Right ventricle myocardium superior (tissue), 1 donor: ENCODE measurements around the gene ZFP82. TPM values are rescaled to one million over a fixed set of nuclear protein-coding genes. Genes with fewer than 3 reads are reported as not detected.

Experiments
- ATAC-seq: fragments of 200-7000 bp; cut with Tn5 transposase; one replicate; pipeline ENCODE4 v1.9.1; 2020; ENCODE audit warnings: mild to moderate bottlenecking; ENCODE audit not compliant: poor library complexity
- DNase-seq: peaks from one replicate; pipeline ENCODE4 v3.0.0-alpha.2; 2020
- intact Hi-C: fragments of 100-400 bp; cut with DNase I; formaldehyde crosslinking; loops from one replicate; pipeline ENCODE4 v1.11.2; 2022
- long read RNA-seq: library from polyadenylated mRNA; unstranded; transcript quantifications from one replicate; pipeline ENCODE4 v2.0.0, GENCODE V29; 2021
- total RNA-seq: library from RNA; stranded (reverse); fragmentation: NEBNext Ultra II Directional; extraction: Animal tissue kit (Norgen Biotek cat#: 25700); gene quantifications from one replicate; pipeline ENCODE4 v1.2.1, GENCODE V29; 2021
- donor health status: DM: no; HTN: yes; CAD: no; lungs with severe emphysema.

Gene ZFP82
- 4.8 TPM for total RNA-seq
- long read RNA-seq, transcript ZFP82-201 (5 exons, 2,623 nt), result major isoform, 13 of 18 reads
- long read RNA-seq, partial matches to known transcripts, result 1 of 18 reads
- long read RNA-seq, other reads (novel, unspliced or antisense), result 4 of 18 reads

DNA sequence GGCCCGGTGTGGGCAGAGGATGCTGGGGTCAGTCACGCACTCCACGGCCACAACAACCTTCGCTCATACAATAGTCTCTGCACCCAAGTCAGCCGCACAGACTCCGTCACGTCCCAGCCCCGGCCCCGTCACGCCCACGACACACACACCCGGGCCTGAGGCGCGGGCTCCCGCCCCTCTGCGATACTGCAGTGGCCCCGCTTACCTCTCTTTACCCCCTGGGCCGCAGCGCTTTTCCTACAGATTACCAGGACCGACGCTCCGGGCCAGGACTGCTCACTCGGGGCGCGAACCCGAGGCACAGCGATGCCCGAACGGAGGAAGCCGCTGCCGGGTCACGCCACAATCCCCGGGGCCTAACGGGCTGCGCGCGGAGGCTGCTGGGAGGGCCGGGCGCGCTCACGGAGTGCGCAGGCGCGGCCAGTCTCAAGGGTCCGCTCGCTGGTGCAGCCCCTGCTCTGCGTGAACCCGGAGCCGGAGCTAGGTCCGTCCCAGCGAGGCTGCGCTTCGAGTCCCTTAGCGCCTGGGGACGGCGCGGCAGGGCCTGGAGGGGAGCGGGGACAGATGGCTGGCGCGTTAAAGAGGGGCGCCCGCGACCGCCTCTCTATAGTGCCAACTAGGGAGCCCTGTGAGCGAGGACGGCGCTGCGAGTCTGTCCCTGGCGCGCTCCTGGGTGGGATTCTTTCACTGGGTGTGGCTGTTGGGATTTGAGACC, at the start of gene ZFP82:
ZFP82 (minus strand) TSS at position 358 of the 715 bp plus-strand sequence. CDS start 8,855 bp downstream, outside the sequence.
- ATAC-seq (peak; percentile 99), DNase-seq (peak; percentile 92)
- intact Hi-C loops, result no loop called here

DNA sequence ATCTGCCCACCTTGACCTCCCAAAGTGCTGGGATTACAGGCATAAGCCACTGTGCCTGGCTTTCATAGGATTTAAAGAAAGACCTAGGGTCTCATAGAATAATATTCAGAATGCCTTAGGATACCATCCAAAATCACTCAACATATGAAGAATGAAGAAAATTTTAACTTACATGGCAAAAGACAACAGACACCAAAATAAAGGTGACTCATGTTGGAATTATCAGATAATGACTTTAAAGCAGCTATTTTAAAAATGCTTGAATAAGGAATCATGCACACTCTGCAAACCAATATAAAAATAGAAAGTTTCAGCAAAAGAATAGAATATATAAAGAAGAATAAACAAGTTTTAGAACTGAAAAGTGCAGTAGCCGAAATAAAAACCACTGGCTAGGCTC, 41.6 kb upstream of the ZFP82 start:
- intact Hi-C loops, result no loop called here
- ATAC-seq, result no peak

DNA sequence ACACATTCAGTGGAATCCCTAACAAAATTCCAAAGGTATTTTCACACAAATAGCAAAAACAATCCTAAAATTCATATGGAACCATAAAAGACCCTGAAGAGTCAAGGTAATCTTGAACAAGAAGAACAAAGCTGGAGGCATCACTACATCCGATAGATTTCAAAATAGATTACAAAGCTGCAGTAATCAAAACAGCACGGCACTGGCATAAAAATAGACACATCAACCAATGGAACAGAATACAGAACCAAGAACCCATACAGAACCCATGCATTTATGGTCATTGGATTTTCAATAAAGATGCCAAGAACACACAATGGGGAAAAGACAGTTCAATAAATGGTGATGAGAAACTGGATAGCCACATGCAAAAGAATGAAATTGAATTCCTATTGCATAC, 38.4 kb upstream of the ZFP82 start:
- intact Hi-C loops, result no loop called here
- DNase-seq, result no peak
- ATAC-seq, result no peak

More for the DNA sequence above, 41.6 kb upstream of the ZFP82 start:
- no peak for DNase-seq

DNA sequence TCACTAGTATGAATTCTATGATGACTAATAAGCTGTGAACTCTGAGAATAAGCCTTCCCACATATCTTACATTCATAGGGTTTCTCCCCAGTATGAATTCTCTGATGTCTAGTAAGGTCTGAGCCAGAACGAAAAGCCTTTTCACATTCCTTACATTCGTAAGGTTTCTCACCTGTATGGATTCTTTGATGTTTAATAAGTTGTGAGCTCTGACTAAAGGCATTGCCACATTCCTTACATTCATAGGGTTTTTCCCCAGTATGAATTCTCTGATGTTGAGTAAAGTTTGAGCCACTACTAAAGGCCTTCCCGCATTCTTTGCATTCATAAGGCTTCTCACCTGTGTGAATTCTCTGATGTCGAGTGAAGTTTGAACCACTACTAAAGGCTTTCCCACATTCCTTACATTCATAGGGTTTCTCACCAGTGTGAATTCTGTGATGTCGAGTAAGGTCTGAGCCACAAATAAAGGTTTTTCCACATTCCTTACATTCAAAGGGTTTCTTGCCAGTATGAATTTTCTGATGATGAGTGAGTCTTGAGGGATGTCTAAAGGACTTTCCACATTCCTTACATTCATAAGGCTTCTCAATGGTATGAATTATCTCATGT, 30.7 kb upstream of the ZFP82 start:
- intact Hi-C loops, result no loop called here
- ATAC-seq (no peak), DNase-seq (no peak)

GRCh38 chr19:36441339-36441738, 22.9 kb upstream of the ZFP82 start:
- ATAC-seq (no peak), DNase-seq (no peak)
- intact Hi-C loops, result no loop called here

DNA sequence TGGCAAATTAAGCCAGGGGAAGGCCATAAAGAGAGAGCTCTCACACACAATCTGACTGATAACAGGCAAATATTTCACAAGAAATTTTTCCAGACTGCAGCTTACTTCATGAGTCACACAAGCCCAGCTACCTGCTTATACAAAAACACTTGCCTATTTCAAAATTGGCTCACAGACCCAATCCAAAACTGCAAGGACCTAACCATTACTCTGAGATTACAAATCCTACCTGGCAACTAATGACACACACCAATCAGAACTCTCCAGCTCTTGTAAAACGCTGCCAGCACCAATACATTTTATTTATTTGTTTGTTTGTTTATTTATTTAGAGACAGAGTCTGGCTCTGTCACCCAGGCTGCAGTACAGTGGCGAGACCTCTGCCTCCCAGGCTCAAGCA, 18.1 kb upstream of the ZFP82 start:
- intact Hi-C loops, result no loop called here
- ATAC-seq (no peak), DNase-seq (no peak)

DNA sequence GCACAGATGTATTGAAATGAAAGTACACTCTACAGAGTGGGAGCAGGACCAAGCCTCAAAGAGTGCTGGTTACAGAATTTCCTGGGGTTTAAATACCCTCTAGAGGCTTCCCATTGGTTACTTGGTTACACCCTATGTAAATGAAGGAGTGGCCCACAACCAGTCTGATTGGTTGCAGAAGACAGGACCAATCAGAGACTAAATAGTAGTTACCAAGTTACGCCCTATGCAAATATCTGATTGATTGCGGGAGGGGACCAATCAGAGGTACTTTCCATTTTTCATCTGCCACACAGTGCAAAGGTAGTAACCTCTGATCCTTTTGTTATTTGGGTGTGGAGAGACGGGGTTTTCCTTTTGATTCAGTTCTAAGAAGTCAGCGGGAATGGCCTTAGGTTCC, 5.5 kb upstream of the ZFP82 start:
- DNase-seq (no peak), ATAC-seq (no peak)
- intact Hi-C loops, result no loop called here

- no peak for DNase-seq
- intact Hi-C loops, result no loop called here
- ATAC-seq, result no peak
Measured at GRCh38 chr19:36421749-36422481, 3.5 kb upstream of the ZFP82 start.

GRCh38 chr19:36420961-36421748, 2.7 kb upstream of the ZFP82 start:
- ATAC-seq (peak; percentile 56), DNase-seq (peak; percentile 46)
- intact Hi-C loops, result no loop called here

DNA sequence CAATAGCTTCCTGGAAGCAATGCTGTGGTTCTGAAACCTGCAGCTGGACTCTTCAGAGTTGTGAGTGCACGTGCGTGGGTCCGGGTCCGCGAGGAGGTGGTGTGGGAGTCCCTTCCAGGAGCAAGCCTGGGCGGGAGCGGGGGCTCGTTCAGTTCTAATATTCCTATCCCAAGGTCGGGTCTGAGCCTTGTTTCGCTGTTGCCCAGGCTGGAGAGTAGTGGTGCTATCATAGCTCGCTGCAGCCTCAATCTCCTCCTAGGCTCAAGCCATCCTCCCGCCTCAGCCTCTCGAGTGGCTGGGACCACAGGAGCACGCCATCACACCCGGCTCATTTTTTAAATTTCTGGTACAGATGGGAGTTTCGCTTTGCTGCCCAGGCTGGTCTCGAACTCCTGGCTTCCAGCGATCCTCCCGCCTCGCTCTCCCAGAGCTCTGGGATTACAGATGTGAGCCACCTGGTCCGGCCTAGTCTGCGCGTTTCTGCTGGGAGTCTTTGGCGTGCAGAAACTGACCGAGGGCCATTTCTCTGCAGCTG, 625 bp downstream of the ZFP82 start:
- intact Hi-C loops, result no loop called here
- DNase-seq (no peak), ATAC-seq (no peak)

DNA sequence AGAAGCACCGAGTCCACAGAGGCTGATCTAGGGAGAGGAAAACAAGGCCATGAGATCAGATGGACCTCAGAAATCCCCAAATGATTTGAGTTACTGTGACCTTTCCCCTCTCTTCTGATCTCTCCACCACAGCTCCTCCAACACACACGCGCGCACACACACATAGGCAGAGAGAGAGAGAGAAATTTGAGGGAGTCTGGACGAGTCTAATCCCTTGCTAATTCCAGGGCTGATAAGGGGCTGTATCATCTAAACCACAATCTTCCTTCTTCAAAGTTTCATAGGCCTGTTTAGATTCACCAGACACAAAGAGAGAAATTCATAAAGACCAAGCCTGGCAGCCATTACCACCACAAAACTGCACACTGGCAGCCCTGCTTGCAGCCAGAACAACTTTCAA, 8.6 kb downstream of the ZFP82 start:
- intact Hi-C loops, result no loop called here
- DNase-seq, result no peak
- no peak for ATAC-seq

- no peak for DNase-seq
- no peak for ATAC-seq
- intact Hi-C loops, result no loop called here
Measured at GRCh38 chr19:36408101-36408500, 10.3 kb downstream of the ZFP82 start.

DNA sequence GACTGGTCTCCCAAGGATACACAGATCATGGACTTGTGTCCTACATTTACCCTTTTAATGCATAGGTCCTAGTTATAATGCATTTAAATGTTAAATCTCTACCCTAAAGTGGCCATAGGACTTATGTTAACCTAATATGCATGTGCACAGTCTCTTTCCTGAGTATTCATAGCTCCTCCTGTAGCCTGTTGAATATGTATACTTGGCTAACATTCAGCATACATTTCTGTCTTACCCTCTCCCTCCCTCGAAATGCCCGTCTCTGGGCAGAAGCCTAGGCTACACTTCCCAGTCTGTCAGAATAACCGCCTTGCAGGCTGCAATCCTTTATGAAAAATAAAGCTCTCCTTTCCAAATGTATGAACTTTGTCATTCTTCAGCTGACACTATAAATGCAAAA, 13.9 kb downstream of the ZFP82 start:
- intact Hi-C loops, result no loop called here
- DNase-seq, result no peak
- ATAC-seq, result no peak

GRCh38 chr19:36401475-36401874, 17.0 kb downstream of the ZFP82 start:
- intact Hi-C loops, result no loop called here
- no peak for DNase-seq
- ATAC-seq, result no peak

GRCh38 chr19:36398571-36398970, 19.9 kb downstream of the ZFP82 start:
- intact Hi-C loops, result no loop called here
- ATAC-seq (no peak), DNase-seq (no peak)

GRCh38 chr19:36392916-36393673, 25.3 kb downstream of the ZFP82 start:
- intact Hi-C loops, result no loop called here
- DNase-seq, result no peak
- no peak for ATAC-seq

DNA sequence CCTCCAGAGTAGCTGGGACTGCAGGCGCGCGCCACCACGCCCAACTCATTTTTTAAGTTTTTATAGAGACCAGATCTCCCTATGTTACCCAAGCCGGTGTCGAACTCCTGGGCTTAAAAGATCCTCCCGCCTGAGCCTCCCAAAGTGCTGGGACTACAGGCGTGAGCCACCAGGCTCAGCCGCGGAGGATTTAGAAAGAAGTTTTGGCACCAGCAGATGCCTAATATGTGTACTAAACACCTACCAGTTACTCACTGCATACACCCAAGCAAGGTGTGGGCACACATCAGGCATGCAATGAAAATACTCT, 39.0 kb downstream of the ZFP82 start:
- DNase-seq (no peak), ATAC-seq (no peak)
- intact Hi-C loops, result no loop called here
